Epidermal melanocyte (primary cell): ENCODE measurements around the gene NECAB2.

Source experiments
- DNase-seq: peaks from one replicate; pipeline ENCODE4 v3.0.0; 2011; ENCODE audit warnings: low spot score; ENCODE audit not compliant: insufficient read length

NECAB2 gene

DNA sequence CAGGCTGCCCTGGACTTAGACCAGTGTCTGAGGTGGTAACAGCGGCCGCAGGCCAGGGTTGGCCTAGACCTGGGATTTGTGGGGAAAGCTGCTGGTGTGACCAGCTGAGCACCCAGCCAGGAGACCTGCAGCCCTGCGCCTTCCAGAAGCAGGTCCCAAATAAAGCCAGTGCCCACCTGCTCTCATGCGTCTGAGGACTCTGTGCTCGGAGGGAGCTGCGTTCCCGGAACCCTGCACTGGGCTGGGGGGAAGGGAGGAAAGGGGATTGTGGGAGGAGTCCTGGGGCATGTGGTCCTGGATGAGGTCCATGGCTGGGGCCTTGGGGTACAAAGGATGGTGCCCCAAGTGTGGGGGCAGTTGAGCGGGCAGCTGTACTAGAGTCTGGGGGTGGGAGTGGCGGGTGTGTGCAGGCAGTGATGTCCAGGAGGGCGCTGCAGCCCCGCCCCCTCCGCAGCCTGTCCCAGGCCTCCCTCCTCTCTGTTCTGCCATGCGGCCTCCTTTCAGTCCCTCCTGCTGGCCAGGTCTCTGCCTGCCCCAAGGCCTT, 1.8 kb upstream of the NECAB2 start:
- DNase-seq: no peak

DNA sequence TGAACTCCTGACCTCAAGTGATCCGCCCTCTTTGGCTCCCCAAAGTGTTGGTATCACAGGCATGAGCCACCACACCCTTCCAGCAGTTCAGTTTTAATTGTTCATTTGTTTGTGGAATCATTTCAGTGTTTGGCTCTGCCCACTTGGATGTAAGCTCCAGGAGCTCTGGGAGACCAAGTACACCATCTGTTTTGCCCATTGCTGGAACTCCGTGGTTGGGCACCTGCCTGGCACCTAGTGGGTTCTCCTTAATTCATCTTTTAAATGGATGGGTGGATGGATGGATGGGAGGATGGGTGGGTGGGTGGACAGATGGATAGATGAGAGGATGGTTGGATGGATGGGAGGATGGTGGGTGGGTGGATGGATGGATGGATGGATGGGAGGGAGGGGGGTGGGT, 953 bp upstream of the NECAB2 start:
- no peak for DNase-seq

DNA sequence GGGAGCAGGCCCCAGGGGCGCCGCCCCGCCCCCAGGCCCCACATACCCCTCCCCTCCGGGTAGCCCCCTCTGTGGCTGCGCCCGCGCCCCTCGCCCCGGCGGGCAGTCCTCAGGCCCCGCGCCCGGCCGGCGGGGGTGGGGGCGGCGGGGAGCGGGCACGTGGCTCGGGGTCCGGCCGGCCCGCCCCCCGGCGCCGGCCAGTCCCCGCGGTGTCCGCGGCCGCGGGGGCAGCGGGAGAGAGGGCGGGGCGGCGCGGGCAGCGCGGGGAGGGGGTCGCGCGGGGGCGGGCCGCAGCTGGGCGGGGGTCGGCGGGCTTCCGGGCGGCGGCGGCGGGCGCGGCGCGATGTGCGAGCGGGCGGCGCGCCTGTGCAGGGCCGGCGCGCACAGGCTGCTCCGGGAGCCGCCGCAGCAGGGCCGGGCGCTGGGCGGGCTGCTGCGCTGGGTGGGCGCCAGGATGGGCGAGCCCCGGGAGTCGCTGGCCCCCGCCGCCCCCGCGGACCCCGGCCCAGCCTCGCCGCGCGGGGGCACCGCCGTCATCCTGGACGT, 335 bp downstream of the NECAB2 start:
- no peak for DNase-seq

DNA sequence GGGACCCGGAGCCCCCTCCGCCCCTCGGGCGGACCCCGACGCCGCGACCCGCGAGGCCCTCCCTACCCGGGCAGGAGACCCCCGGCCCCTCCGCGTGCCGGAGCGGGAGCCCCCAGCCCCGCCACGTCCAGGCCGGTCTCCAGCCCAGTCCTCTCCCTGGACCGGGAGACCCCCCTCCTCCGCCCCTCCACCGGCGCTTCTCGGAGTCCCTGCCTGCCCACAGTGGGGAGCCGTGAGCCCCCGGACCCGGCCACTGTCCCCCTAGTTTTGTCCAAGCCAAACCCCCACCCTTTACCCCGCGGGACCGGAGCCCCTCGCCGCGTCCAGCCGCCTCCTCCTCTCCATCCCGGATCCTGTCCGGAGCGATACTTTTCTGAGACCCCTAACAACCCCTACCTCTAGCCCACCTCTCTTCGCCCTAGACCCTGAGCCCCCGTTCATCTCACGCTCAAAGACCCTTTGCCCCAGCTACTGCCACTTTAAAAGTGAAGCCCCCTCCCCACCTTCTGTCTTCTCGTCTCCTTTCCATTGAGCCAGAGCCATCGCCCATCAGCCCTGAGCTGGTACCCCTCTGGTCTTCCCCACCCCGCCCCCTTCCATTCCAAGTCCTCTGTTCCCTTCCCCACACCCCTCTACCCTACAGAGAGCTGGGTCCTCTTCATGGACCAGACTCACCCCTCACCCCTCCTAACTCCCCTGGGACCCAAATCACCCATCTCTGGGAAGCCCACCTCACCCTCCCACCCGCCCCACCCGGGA, 1.0 kb downstream of the NECAB2 start:
- no peak for DNase-seq

DNA sequence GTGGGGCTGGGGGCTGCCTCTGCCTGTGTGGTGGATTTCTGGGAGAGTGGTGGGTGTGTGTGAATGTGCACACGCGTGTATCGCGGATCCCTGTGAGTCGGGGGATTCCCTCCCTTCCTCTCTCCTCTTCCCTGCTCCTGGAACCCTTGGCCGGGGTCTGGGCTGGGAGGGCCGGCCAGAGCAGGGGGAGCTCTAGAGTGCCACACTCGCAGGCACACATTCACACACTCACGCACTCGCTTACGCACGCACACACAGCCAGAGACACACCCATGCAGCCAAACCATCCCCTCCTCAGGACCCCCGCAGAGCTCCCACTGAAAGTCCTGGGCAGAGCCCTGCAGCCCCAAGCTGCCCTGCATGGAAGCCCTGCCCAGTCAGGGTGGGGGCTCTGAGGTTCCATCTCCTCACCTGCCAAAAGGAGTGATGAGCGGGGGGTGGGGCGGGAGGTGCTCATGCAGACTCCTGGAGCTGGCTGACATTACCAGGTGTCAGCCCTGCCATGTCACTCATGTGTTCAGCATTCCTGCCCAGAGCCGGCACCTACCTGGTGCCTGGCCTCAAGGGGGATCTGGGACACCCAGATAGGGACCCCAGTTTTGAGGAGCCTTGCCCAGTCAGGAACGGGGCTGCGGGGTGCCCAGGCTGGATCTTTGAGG, 1.9 kb downstream of the NECAB2 start:
- no peak for DNase-seq

DNA sequence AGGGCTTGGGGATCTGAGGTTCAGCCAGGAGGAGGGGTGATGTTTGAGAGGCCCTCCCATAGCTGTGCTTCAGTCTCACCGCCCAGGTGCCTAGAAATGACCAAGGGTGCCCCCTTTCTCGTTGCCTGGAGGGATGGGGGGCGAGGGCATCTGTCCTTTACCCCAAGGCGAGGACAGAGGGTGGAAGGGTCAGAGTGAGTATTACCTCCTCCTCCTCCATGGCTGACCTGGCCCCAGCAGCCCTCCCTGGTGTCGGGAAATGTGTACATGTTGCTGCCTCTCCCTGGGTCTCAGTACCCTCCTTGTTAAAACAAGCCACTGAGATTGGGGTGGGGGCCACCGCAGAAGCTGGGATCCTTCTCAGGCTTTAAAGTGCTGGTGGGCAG, 2.4 kb downstream of the NECAB2 start:
- DNase-seq: no peak

DNA sequence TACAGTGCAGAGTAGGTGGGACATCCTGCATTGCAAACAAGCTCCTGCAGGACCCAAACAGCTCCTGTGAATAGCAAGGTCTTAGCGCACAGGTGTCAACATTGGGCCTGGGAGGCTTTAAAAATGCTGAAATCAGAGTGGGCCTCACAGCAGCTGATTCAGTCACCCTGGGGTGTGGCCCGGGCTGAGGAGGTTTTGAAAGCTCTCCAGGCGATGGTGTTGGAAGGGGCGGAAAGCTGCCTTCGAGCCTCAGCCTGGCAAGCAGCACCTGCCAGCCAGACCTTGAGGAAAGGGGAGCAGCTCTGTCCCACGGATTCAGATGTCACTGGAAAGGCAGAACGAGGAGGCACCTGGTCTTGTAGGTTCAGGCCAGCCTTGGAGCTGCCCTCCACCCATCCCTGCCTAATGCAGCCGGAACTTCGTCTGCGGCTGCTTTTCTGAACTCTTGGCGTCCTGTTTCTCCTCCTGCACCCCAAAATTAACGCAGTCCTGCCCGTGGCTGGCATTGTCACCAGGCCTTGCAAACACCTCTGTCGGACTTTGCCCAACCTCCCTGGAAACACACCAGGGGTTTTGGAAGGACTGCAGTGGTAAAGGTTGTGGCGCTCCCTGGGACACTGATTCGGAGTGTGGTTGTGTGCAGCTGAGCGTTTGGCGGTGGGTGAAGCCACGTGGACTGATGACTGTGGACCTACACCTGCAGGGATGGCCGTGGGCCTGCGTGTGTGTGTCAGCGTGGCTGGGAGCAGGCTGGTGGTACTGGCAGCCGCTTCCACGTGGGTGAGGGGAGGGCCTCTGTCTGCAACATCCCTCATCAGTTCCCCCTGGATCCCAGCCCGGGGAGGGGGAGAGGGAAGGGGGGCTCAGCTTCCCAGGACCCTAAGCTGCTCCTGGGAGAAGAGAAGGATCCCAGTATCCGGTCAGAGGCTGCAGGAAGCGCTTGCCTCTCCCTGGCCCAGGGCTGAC, 3.4 kb downstream of the NECAB2 start:
- no peak for DNase-seq

DNA sequence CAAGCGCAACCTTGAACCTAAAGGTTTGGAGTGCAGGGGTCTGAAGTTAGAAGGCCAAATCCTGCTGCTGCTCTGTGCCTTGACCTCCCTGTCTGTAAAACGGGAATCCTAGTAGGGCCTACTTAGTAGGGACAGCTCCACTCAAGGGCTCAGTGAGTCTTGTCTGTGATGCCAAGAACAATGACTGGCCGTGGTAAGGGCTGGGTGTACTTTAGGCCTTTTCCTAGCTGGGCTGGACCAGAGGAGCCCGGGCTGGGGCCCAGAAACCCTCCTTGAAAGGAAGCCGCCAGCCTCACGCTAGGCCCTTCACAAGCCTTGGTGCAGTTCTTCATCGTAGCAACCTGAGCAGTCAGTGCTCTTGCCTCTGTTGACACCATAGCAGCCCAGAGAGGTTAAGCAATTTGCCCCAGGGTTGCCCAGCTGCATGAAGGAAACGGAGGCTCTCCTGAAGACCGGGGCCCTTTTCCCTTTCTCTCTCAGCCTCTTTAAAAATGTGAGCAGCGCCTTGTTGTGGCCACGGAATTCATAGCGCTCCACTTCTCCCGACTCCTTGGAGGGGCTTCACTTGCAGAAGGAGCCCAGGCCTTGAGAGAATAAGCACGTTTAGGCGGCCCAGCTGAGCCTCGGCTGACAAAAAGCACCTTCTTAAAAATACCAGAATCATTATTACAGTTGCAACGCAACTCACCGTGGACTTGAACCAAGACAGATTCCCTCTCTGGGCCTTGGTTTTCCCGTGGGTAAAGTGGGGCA, 4.4 kb downstream of the NECAB2 start:
- DNase-seq: no peak

DNA sequence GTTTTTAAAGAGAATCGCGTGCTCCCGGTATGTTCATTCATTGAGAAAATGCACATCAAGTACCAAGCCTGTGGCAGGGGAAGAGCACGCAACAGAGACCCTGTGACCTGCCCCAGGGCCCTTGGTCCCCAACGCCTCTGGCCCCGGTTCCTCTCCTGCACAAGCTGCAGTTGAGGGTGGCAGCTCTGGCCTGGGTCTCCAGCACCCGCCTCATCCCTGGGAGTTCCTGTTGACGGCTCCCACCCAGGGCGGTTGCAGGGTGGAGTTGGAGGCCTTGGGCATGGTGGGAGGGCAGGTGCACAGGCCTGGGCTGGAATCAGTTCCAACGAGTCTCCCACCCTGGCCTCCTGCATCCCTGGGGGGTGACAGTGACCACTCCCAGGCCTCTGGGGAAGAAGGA, 5.0 kb downstream of the NECAB2 start:
- no peak for DNase-seq

DNA sequence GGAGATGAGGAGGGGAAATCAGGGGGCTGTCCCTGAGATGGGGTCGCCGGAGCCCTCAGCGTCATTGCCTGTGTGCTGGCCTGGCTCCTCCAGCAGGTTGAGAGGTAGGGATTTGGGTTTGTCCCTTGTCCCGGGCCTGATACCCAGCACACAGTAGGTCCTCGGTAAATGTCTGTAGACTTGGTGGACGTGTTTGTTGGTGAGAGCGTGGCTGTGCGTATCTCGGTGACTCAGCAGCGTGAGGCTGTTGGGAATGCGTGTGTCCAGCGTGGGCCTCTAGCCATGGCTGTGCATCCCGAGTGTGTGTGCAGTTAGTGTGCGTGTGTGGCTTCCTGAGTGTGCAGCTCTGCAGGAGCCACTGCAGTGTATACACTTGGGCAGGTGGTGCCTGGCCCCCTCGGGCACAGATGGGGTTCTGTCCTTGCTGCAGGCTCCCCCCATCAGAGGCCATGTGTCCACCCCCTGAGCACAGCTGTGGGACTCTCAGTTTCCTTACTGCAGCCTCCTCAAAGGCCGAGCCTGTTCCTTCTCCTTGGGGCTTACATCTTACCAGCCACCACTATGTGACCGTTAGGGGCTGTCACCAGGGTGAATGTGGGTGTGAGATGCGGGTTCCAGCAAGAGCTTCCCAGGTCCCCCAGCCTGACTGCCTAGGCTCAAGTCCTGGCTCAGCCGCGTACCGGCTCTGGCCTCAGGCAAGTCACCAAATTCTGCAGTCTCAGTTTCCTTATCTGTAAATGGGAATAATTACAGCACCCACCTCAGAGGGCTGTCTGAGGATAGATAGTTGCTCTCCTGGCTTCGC, 5.7 kb downstream of the NECAB2 start:
- no peak for DNase-seq

DNA sequence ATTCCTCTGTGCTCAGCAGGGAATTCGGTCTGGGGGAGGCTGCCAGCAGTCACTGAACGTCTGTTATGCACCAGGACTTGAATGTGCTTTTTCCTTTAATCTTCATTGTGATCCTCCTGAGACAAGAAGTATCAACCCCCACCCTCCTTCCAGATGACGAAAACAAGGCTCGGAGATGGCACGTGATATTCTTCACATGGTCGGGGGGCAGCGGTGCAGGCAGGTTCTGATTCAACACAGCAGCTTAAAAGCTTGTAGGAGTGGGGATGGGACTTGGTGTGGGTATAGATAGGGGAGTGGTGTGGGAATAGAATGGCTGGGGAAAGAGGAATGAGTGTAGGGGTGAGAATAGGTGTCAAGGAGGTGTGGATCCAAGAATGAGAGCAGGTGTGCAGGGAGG, 6.4 kb downstream of the NECAB2 start:
- DNase-seq: no peak

DNA sequence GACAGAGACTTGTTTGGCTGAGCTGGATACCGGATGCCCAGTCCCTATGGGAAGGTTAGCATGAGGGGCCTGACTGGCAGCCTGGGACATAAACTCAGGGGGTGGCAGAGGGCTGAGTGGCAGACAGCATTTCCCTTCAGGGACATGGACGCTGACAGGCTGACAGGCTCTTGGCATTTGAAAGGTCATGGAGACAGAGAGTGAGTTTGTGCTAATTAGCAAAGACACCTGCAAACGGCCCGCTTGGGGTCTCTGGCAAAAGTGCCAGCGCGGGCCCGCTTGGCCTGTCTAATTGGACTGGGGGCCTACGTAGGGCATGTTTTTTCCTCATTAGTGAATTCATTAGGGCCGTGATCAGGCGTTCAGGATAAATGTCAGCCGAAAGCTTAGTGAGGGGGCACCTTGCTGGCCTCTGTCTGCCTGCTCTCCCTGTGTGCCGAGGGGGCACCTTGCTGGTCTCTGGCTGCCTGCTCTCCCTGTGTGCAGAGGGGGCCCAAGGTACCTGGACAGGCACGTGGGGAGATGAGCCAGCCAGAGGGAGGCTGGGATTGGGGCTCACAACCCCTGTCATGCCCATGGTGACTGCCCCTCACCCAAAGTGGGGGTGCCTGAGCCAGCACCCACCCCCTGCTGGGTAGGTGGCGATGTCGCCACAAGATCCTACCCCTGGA, 7.7 kb downstream of the NECAB2 start:
- no peak for DNase-seq

DNA sequence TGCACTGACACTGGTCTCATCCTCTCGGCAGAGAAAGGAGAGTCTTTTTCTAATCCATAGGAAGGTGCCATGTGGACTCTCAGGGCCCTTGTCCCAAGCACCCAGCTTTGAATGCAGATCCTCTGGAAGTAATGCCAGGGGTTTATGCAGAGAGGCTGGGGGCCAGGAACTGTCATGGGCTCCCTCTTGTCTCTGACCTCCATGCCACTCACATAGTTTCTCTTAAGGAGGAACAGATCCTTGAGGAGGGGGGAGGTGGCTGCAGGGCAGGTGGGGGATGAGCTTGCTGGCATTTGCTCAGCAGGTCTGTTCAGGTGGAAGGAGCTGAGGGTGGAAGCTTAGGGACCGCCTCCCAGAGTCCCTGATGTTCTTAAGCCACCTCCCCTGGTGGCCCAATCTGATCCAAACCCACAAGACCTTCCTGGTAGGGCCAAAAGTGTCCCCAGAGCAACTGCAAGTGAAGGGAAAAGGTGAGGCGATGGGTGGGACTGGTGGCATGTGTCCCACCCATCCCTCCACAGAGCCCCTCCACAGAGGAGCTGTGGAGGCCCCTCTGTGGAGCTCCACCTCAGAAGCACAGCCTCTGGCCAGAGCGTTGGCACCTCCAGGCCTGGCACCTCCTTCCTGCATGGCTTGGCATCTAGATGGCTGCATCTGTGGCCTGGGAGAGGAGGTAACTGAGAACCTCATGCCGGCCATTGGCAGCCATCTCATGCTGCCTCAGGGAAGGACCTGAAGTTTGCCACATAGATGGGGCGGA, 9.2 kb downstream of the NECAB2 start:
- no peak for DNase-seq

DNA sequence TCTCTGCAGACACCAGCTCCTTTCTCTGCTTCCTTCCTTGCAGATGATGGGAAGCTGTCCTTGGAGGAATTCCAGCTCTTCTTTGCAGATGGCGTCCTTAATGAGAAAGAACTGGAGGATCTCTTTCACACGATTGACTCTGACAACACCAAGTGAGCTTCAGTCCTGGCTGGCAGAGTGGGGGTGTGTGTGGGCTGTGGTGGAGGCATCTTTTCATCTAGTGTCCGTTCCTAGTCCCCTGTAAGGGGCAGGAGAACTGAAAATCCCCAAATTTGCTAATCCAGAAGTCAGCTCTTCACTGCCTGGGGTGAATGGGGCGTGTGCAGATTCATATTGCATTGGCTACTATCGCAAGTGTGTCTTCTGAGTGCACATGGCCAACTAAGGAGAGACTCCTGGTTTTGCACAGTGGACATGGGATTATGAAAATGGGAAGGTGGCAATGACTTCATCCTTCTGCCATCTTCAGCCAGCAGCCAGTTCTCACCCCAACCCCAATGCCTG, 10.4 kb downstream of the NECAB2 start:
- DNase-seq: no peak

DNA sequence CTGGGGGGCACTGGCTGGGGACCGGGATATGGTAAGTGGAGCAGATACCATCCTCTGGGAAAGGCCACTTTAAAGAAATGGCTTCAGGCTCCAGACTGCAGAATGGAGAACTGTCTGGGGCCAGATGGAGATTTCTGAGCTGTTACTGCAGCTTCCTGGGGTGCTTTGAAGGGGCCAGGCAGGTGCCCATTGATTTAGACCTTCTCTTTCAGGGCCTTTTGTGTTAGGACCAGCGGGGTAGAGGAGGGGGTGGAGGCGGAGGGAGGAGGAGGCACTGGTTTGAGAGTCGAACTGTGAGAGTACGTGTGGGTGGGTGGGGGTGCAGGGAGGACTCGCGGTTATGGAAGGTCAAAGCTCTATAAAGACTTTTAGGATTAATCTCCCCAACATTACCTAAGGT, 11.4 kb downstream of the NECAB2 start:
- DNase-seq: no peak

DNA sequence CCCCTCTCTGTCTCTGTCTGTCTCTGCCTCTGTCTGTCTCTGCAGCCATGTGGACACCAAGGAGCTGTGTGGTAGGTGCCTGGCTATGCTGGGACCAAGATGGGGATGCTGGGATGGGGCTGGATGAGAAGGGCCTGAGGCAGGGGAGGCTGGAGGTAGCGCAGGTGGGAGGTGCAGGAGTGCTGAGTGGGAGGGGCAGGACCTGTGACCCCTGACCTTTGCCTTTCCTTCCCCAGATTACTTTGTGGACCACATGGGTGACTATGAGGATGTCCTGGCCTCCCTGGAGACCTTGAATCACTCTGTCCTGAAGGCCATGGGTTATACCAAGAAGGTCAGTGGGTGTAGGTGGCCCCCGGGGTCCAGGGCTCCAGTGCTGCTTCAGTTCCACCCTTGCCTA, 12.8 kb downstream of the NECAB2 start:
- no peak for DNase-seq

DNA sequence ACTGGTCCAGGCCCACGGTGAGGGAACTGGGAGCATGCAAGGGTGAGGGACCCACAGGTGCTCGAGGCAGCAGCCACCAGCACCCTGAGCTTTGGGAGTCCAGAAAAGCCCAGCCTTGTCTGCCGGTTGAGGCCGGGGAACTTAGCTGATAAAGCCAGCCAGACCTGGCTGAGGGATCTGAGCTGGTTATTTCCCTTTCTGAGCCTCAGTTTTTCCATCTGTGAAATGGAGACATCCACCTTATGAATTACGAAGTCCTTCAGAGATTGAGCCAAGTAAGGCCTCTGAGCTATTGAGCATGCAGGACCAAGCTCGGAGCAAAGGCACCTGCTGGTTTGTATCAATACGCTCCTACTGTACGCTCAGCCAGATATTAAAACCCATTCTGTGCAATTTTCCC, 13.8 kb downstream of the NECAB2 start:
- no peak for DNase-seq

DNA sequence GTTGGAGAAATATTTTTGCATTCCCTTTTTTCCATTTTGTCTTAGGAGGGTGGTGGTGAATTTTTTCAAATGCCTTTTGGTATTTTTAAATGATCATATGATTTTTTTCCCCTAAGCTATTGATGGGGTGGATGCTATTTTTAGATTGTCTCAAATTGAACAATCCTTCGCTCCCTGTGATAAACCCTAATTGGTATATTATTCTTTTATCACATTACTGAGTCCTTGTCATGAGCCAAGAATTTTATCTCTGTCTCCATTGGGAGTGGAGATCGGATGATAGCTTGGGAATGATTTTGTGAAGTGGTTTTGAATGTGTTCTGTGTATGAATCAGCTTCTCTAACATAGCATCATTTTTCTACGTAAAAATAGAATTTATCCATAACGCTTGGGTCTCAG, 15.4 kb downstream of the NECAB2 start:
- DNase-seq: no peak

DNA sequence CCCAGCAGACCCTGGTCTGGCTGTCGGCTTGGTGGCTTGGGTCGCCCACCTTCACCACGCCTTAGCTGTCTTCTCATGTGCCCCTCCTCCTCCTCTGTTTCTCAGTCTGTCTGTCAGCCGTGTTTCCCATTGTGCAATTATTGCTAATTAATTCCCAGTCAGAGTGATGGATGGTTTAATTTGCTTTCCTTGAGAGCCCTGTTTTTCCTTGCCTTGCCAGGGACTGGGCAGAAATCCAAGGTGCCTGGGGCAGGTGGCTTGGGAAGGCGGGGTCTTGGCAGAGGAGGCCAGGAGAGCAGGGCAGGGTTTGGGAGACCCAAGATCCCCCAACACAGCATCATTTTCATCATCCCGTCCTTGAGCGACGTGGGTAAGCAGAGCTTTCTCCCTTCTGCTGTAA, 21.3 kb downstream of the NECAB2 start:
- DNase-seq: no peak
